ENCODE data around the gene AAK1.

Gene AAK1

GRCh38 chr2:69636395-69636794, 7.1 kb downstream of the AAK1 start:
- H3K9me3 ChIP-seq (ENCODE audit: insufficient read depth, low read length), result no peaks in the 10 kb centered on the region
- H3K36me3 ChIP-seq (ENCODE audit: insufficient read depth, insufficient read length, low read length), result peaks cover 28% of the 10 kb centered on the region
- H3K4me3 ChIP-seq (ENCODE audit: insufficient read length, low read depth), result no peak overlapping the region
- H3K9ac ChIP-seq (ENCODE audit: insufficient read length, low read depth), result no peak overlapping the region
- DNase-seq (ENCODE audit: low read depth, low spot score), result no peak
- H3K27me3 ChIP-seq (ENCODE audit: insufficient read depth, insufficient read length), result no peaks in the 10 kb centered on the region
- TF ChIP-seq SUZ12 (IDR thresholded peaks at IDR 0.05; ENCODE audit: extremely low read depth, insufficient read depth, insufficient read length) (no peak), YY1 (IDR thresholded peaks at IDR 0.05; ENCODE audit: insufficient read depth, insufficient read length) (no peak), ZNF274 (IDR thresholded peaks at IDR 0.05; ENCODE audit: low read depth, low read length) (no peak)
- H3K4me1 ChIP-seq (ENCODE audit: insufficient read depth, insufficient read length), result no peaks in the 10 kb centered on the region

GRCh38 chr2:69635432-69635831, 8.1 kb downstream of the AAK1 start:
- DNase-seq (ENCODE audit: low read depth, low spot score), result no peak
- TF ChIP-seq SUZ12 (IDR thresholded peaks at IDR 0.05; ENCODE audit: extremely low read depth, insufficient read depth, insufficient read length) (no peak), ZNF274 (IDR thresholded peaks at IDR 0.05; ENCODE audit: low read depth, low read length) (no peak), YY1 (IDR thresholded peaks at IDR 0.05; ENCODE audit: insufficient read depth, insufficient read length) (no peak)
- no peak overlapping the region for H3K9ac ChIP-seq (ENCODE audit: insufficient read length, low read depth)
- peaks cover 24% of the 10 kb centered on the region for H3K36me3 ChIP-seq (ENCODE audit: insufficient read depth, insufficient read length, low read length)
- H3K9me3 ChIP-seq (ENCODE audit: insufficient read depth, low read length), result no peaks in the 10 kb centered on the region
- no peaks in the 10 kb centered on the region for H3K4me1 ChIP-seq (ENCODE audit: insufficient read depth, insufficient read length)
- no peaks in the 10 kb centered on the region for H3K27me3 ChIP-seq (ENCODE audit: insufficient read depth, insufficient read length)
- H3K4me3 ChIP-seq (ENCODE audit: insufficient read length, low read depth), result no peak overlapping the region

GRCh38 chr2:69634196-69634821, 9.2 kb downstream of the AAK1 start:
- no peak for TF ChIP-seq SUZ12 (IDR thresholded peaks at IDR 0.05; ENCODE audit: extremely low read depth, insufficient read depth, insufficient read length)
- TF ChIP-seq YY1 (IDR thresholded peaks at IDR 0.05; ENCODE audit: insufficient read depth, insufficient read length), result no peak
- no peak for TF ChIP-seq ZNF274 (IDR thresholded peaks at IDR 0.05; ENCODE audit: low read depth, low read length)
- H3K36me3 ChIP-seq (ENCODE audit: insufficient read depth, insufficient read length, low read length), result peaks cover 19% of the 10 kb centered on the region
- no peak for DNase-seq (ENCODE audit: low read depth, low spot score)

GRCh38 chr2:69631402-69631801, 12.1 kb downstream of the AAK1 start:
- H3K9me3 ChIP-seq (ENCODE audit: insufficient read depth, low read length), result no peaks in the 10 kb centered on the region
- DNase-seq (ENCODE audit: low read depth, low spot score), result no peak
- TF ChIP-seq YY1 (IDR thresholded peaks at IDR 0.05; ENCODE audit: insufficient read depth, insufficient read length), result no peak
- no peak for TF ChIP-seq ZNF274 (IDR thresholded peaks at IDR 0.05; ENCODE audit: low read depth, low read length)
- no peak for TF ChIP-seq SUZ12 (IDR thresholded peaks at IDR 0.05; ENCODE audit: extremely low read depth, insufficient read depth, insufficient read length)
- H3K36me3 ChIP-seq (ENCODE audit: insufficient read depth, insufficient read length, low read length), result peaks cover 4% of the 10 kb centered on the region
- H3K4me3 ChIP-seq (ENCODE audit: insufficient read length, low read depth), result no peak overlapping the region
- no peaks in the 10 kb centered on the region for H3K27me3 ChIP-seq (ENCODE audit: insufficient read depth, insufficient read length)
- no peaks in the 10 kb centered on the region for H3K4me1 ChIP-seq (ENCODE audit: insufficient read depth, insufficient read length)
- no peak overlapping the region for H3K9ac ChIP-seq (ENCODE audit: insufficient read length, low read depth)

More at GRCh38 chr2:69634196-69634821, 9.2 kb downstream of the AAK1 start:
- Histone ChIP-seq H3K9me3 (ENCODE audit: insufficient read depth, low read length) (no peaks in the 10 kb centered on the region), H3K27me3 (ENCODE audit: insufficient read depth, insufficient read length) (no peaks in the 10 kb centered on the region), H3K4me1 (ENCODE audit: insufficient read depth, insufficient read length) (no peaks in the 10 kb centered on the region), H3K4me3 (ENCODE audit: insufficient read length, low read depth) (no peak overlapping the region), H3K9ac (ENCODE audit: insufficient read length, low read depth) (no peak overlapping the region)

GRCh38 chr2:69629921-69630608, 13.5 kb downstream of the AAK1 start:
- DNase-seq (ENCODE audit: low read depth, low spot score), result no peak
- H3K4me1 ChIP-seq (ENCODE audit: insufficient read depth, insufficient read length), result no peaks in the 10 kb centered on the region
- H3K27me3 ChIP-seq (ENCODE audit: insufficient read depth, insufficient read length), result no peaks in the 10 kb centered on the region
- H3K36me3 ChIP-seq (ENCODE audit: insufficient read depth, insufficient read length, low read length), result peaks cover 4% of the 10 kb centered on the region
- H3K9me3 ChIP-seq (ENCODE audit: insufficient read depth, low read length), result no peaks in the 10 kb centered on the region
- no peak overlapping the region for H3K4me3 ChIP-seq (ENCODE audit: insufficient read length, low read depth)
- TF ChIP-seq SUZ12 (IDR thresholded peaks at IDR 0.05; ENCODE audit: extremely low read depth, insufficient read depth, insufficient read length), result no peak
- TF ChIP-seq YY1 (IDR thresholded peaks at IDR 0.05; ENCODE audit: insufficient read depth, insufficient read length), result no peak
- TF ChIP-seq ZNF274 (IDR thresholded peaks at IDR 0.05; ENCODE audit: low read depth, low read length), result no peak
- no peak overlapping the region for H3K9ac ChIP-seq (ENCODE audit: insufficient read length, low read depth)

- no peak for DNase-seq (ENCODE audit: low read depth, low spot score)
- H3K9me3 ChIP-seq (ENCODE audit: insufficient read depth, low read length), result peaks cover 1% of the 10 kb centered on the region; the same call in 1 of the 2 replicates
- H3K4me3 ChIP-seq (ENCODE audit: insufficient read length, low read depth), result no peak overlapping the region
- no peaks in the 10 kb centered on the region for H3K27me3 ChIP-seq (ENCODE audit: insufficient read depth, insufficient read length)
- no peak overlapping the region for H3K9ac ChIP-seq (ENCODE audit: insufficient read length, low read depth)
- TF ChIP-seq SUZ12 (IDR thresholded peaks at IDR 0.05; ENCODE audit: extremely low read depth, insufficient read depth, insufficient read length) (no peak), ZNF274 (IDR thresholded peaks at IDR 0.05; ENCODE audit: low read depth, low read length) (no peak), YY1 (IDR thresholded peaks at IDR 0.05; ENCODE audit: insufficient read depth, insufficient read length) (no peak)
- no peaks in the 10 kb centered on the region for H3K4me1 ChIP-seq (ENCODE audit: insufficient read depth, insufficient read length)
- peaks cover 4% of the 10 kb centered on the region for H3K36me3 ChIP-seq (ENCODE audit: insufficient read depth, insufficient read length, low read length)
These were observed 15.1 kb downstream of the AAK1 start for GRCh38 chr2:69628325-69629021.

All from NT2/D1 (cell line).